Activated T-helper 1 cell treated with anti-CD3 and anti-CD28 coated beads, Interleukin-12 subunit alpha, Interleukin-12 subunit beta, Interleukin-2, Interleukin-4 antibody, amounts not matched to agents 30 ng/mL and 10 ng/mL and 1 ng/mL, durations not matched to agents 14 hours and 24 hours and 36 hours (primary cell): ENCODE data around the gene RIC3. TPM values are rescaled to one million over a fixed set of nuclear protein-coding genes. Genes with fewer than 3 reads are reported as not detected.

ENCODE experiments used
- DNase-seq: peaks from one replicate; pipeline ENCODE4 v3.0.0; 2021; ENCODE audit warnings: low spot score
- H3K27ac Mint-ChIP-seq: one replicate; pipeline ENCODE4 v1.8.0; 2021; ENCODE audit warnings: mild to moderate bottlenecking, mixed read lengths
- H3K27me3 Mint-ChIP-seq: one replicate; pipeline ENCODE4 v1.8.0; 2022; ENCODE audit warnings: mild to moderate bottlenecking, moderate library complexity, mixed read lengths; ENCODE audit not compliant: insufficient read depth
- H3K36me3 Mint-ChIP-seq: one replicate; pipeline ENCODE4 v1.8.0; 2021; ENCODE audit warnings: low read depth, mixed read lengths
- H3K4me1 Mint-ChIP-seq: one replicate; pipeline ENCODE4 v1.8.0; 2021; ENCODE audit warnings: low read depth, mixed read lengths
- H3K4me3 Mint-ChIP-seq: one replicate; pipeline ENCODE4 v1.8.0; 2021; ENCODE audit warnings: mild to moderate bottlenecking, moderate library complexity, mixed read lengths
- H3K9me3 Mint-ChIP-seq: one replicate; pipeline ENCODE4 v1.8.0; 2021; ENCODE audit warnings: mixed read lengths
- intact Hi-C: fragments of 100-400 bp; cut with micrococcal nuclease; formaldehyde crosslinking; loops from one replicate; pipeline ENCODE4 v1.15.1; 2024
- total RNA-seq: library from RNA; stranded (reverse); gene quantifications from 2 replicates; pipeline ENCODE4 v1.2.3, GENCODE V29; 2022

The RIC3 gene
- total RNA-seq, 1 donor from 2014 or later = 4.7 TPM

- Mint-ChIP-seq H3K9me3 (no peaks in the 10 kb centered on the region), H3K4me1 (no peaks in the 10 kb centered on the region), H3K27me3 (no peaks in the 10 kb centered on the region), H3K27ac (no peak overlapping the region), H3K36me3 (no peaks in the 10 kb centered on the region), H3K4me3 (no peak overlapping the region)
- intact Hi-C loops = no loop called here
- no peak for DNase-seq
Measured at GRCh38 chr11:8097468-8097867, 71.4 kb downstream of the RIC3 start.

GRCh38 chr11:8097062-8097461 is 71.8 kb downstream of the RIC3 start:
- DNase-seq = no peak
- Mint-ChIP-seq H3K27ac (no peak overlapping the region), H3K9me3 (no peaks in the 10 kb centered on the region), H3K4me1 (no peaks in the 10 kb centered on the region), H3K36me3 (no peaks in the 10 kb centered on the region), H3K27me3 (no peaks in the 10 kb centered on the region), H3K4me3 (no peak overlapping the region)
- intact Hi-C loops = no loop called here

GRCh38 chr11:8096575-8096974 is 72.2 kb downstream of the RIC3 start:
- Mint-ChIP-seq H3K27me3 (no peaks in the 10 kb centered on the region), H3K4me1 (no peaks in the 10 kb centered on the region), H3K36me3 (no peaks in the 10 kb centered on the region), H3K9me3 (no peaks in the 10 kb centered on the region), H3K4me3 (no peak overlapping the region), H3K27ac (no peak overlapping the region)
- DNase-seq = no peak
- intact Hi-C loops = no loop called here

- intact Hi-C loops = no loop called here
- H3K27ac Mint-ChIP-seq = no peak overlapping the region
- no peaks in the 10 kb centered on the region for H3K27me3 Mint-ChIP-seq
- no peak overlapping the region for H3K4me3 Mint-ChIP-seq
- H3K36me3 Mint-ChIP-seq = no peaks in the 10 kb centered on the region
- DNase-seq = no peak
- no peaks in the 10 kb centered on the region for H3K4me1 Mint-ChIP-seq
- no peaks in the 10 kb centered on the region for H3K9me3 Mint-ChIP-seq
Measured at GRCh38 chr11:8095806-8096522, 72.9 kb downstream of the RIC3 start.

DNA sequence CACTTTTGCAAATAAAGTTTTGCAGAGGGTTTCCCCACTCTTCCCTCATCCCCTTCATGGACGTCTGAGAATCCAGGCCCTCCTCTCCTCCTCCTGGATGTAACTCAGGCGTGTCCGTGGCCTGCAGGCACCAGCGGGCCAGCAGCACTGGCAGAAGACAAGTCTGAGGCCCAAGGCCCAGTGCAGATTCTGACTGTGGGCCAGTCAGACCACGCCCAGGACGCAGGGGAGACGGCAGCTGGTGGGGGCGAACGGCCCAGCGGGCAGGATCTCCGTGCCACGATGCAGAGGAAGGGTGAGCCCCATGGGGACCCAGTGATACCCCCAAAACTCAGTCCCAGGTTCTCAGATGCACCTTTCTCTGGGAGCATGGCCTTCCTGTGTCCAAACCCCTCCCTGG is 73.5 kb downstream of the RIC3 start:
- Mint-ChIP-seq H3K4me3 (no peak overlapping the region), H3K27me3 (no peaks in the 10 kb centered on the region), H3K4me1 (no peaks in the 10 kb centered on the region), H3K27ac (no peak overlapping the region), H3K9me3 (no peaks in the 10 kb centered on the region), H3K36me3 (no peaks in the 10 kb centered on the region)
- DNase-seq = no peak
- intact Hi-C loops = no loop called here

GRCh38 chr11:8094656-8095055 is 74.2 kb downstream of the RIC3 start:
- no peak overlapping the region for H3K27ac Mint-ChIP-seq
- H3K4me1 Mint-ChIP-seq = no peaks in the 10 kb centered on the region
- H3K9me3 Mint-ChIP-seq = no peaks in the 10 kb centered on the region
- H3K36me3 Mint-ChIP-seq = no peaks in the 10 kb centered on the region
- H3K4me3 Mint-ChIP-seq = no peak overlapping the region
- DNase-seq = no peak
- intact Hi-C loops = no loop called here
- no peaks in the 10 kb centered on the region for H3K27me3 Mint-ChIP-seq

DNA sequence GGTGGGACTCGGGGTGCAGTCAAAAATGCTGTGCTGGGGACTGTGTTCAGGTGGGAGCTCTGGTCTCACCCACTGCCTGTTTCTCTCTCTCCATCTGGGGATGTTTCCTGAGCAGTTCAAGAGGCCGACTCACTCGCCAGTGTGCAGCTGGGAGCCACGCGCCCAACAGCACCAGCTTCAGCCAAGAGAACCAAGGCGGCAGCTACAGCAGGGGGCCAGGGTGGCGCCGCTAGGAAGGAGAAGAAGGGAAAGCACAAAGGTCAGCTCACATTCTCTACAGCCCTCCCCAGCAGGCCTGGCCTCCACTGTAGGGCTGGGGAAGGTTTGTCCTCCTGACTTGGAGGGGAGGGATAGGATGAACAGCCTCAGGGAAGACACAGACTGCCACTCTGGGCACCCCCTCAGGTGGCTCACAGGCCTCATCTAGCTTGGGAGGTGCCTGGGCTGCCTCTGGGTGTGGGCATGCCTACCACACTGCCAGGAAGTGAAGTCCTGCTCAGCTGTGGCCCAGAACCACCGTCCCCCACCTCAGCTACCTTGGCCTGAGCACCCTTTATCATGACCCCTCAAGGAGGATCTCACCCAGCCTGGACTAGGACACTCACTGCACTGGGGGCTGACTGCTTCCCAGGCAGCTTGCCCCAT is 74.8 kb downstream of the RIC3 start:
- Mint-ChIP-seq H3K4me1 (no peaks in the 10 kb centered on the region), H3K36me3 (no peaks in the 10 kb centered on the region), H3K9me3 (no peaks in the 10 kb centered on the region), H3K4me3 (no peak overlapping the region), H3K27ac (no peak overlapping the region), H3K27me3 (no peaks in the 10 kb centered on the region)
- no peak for DNase-seq
- intact Hi-C loops = no loop called here

DNA sequence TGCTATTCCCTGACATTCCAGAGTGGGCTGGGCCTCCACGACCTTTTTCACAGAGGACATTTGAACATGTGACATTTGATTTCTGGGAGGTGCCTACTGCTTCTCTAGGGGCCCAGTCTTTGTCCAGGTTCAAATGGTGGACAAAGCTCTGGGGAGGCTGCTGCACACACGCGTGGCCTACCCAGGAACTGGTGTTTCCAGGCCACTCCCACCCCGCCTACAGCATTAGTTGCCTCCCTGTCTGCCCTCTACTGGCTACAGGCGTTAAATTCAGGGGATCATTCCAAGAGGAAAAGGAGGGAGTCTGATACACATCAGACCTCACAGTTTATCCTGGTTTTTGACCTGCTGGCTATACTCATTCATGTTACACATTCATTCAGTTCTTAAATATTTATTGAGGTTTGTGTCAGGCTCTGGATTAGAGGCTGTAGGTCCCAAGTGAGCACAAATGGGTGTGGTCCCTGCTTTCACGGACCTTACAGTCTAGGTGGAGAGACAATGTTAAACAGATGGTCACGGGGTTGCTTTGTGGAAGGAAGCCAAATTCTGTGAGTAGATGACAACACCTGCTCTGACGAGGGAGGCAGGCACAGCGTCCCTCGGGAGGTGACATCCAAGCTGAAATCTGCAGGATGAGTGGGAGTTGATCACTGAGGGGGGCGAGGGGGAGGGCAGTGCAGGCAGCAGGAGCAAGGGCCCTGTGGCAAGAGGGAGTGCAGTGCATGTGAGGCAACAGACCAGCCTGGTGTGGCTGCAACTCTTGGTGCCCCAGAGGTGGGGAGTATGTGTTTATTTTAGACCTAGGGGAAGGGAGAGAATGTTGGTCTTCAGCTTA is 76.0 kb downstream of the RIC3 start:
- DNase-seq = no peak

DNA sequence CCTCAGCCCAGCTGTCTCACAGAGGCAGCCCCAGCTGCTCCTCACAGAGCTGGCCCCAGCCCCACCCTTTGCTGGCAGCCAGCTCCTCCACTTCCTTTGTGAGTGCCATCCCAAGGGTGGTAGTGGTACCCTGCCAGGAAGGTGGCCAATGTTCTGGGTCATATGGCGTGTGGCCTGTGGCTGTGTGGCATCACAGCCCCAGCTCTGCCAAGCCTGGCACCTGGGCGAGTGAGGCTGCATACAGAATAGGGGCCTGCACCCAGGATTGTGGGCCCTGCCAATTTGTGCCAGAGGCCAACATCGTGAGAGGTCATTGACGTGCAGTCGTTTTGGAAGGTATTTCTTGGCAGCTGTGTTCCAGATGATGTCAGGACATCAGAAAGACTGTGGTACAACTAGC is 77.1 kb downstream of the RIC3 start:
- Mint-ChIP-seq H3K27me3 (no peaks in the 10 kb centered on the region), H3K36me3 (no peaks in the 10 kb centered on the region), H3K27ac (no peak overlapping the region), H3K4me1 (no peaks in the 10 kb centered on the region), H3K4me3 (no peak overlapping the region), H3K9me3 (no peaks in the 10 kb centered on the region)
- intact Hi-C loops = loop anchor here (1.0 kb wide), 1 partner anchor 85 kb away; no protein-coding TSS in a partner anchor
- no peak for DNase-seq

More for the DNA sequence above, 76.0 kb downstream of the RIC3 start:
- H3K27ac Mint-ChIP-seq = no peak overlapping the region
- no peaks in the 10 kb centered on the region for H3K4me1 Mint-ChIP-seq
- no peaks in the 10 kb centered on the region for H3K36me3 Mint-ChIP-seq
- H3K4me3 Mint-ChIP-seq = no peak overlapping the region
- no peaks in the 10 kb centered on the region for H3K27me3 Mint-ChIP-seq
- intact Hi-C loops = loop anchor here (1.0 kb wide), 1 partner anchor 87 kb away; no protein-coding TSS in a partner anchor
- H3K9me3 Mint-ChIP-seq = no peaks in the 10 kb centered on the region

- Mint-ChIP-seq H3K9me3 (no peaks in the 10 kb centered on the region), H3K27me3 (no peaks in the 10 kb centered on the region), H3K27ac (no peak overlapping the region), H3K36me3 (no peaks in the 10 kb centered on the region), H3K4me1 (no peaks in the 10 kb centered on the region), H3K4me3 (no peak overlapping the region)
- no peak for DNase-seq
- intact Hi-C loops = no loop called here
Measured at GRCh38 chr11:8090756-8091155, 78.1 kb downstream of the RIC3 start.

- H3K4me3 Mint-ChIP-seq = no peak overlapping the region
- H3K27me3 Mint-ChIP-seq = no peaks in the 10 kb centered on the region
- H3K9me3 Mint-ChIP-seq = no peaks in the 10 kb centered on the region
- H3K36me3 Mint-ChIP-seq = no peaks in the 10 kb centered on the region
- no peak for DNase-seq
- no peak overlapping the region for H3K27ac Mint-ChIP-seq
- no peaks in the 10 kb centered on the region for H3K4me1 Mint-ChIP-seq
- intact Hi-C loops = no loop called here
Measured at GRCh38 chr11:8089791-8090510, 78.9 kb downstream of the RIC3 start.

DNA sequence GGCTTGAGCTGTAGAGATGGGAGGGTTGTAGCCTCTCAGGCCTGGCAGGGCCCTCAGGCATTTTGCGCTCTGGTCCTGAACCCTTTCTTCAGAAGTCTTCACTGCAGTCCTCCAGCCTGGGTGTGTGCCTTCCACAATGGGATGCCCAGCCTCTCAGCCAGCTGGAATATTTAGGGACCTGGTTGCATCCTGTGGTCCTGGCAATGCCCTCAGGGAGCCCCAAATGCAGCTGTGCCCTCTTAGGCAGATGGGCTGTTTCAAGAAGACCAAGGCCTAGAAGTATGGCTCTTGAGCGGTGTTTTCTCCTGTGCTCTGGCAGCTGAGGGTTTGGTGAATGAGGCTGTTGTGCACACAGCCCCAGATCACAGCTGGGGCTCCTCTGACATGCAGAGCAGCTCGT is 81.1 kb downstream of the RIC3 start:
- no peaks in the 10 kb centered on the region for H3K4me1 Mint-ChIP-seq
- no peak overlapping the region for H3K27ac Mint-ChIP-seq

More for the DNA sequence above, 81.1 kb downstream of the RIC3 start:
- Mint-ChIP-seq H3K27me3 (peaks cover 6% of the 10 kb centered on the region), H3K9me3 (no peaks in the 10 kb centered on the region), H3K4me3 (no peak overlapping the region), H3K36me3 (no peaks in the 10 kb centered on the region)
- intact Hi-C loops = no loop called here
- no peak for DNase-seq
